HG03139 (cell line): ENCODE data around the gene IKZF3.
"Not testable (repeated sequence)": the region's sequence is repeated elsewhere in the genome, so short reads cannot be mapped to it uniquely, and the experiment has no call there.

Experiments
- ATAC-seq: cut with Tn5 transposase; IDR thresholded peaks from one replicate; pipeline ENCODE4 v1.9.1; 2021; ENCODE audit not compliant: unreplicated experiment

IKZF3 gene

DNA sequence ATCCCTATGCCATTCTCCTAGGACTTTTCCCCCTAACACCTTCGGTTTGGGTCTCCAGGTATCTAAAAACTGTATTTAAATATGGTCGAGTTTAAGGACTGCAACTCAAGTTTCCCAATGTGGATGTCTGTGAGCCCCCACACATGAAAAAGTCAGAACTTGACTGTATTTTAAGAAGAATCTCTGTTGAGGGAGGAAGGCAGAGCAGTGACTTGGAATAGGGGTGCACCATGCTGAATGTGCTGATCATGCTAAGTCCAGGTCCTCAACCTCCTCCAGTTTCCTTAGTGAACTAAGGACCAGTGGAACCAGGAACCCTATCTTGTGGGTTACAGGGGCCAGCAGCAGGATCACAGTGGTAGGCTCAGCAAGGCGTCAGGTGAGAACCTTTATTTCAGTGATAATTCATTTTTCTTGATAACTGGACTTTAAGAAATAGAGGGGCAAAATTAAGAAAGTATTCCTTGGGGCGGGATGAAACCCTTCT is 106.9 kb downstream of the IKZF3 start:
- no peak for ATAC-seq

DNA sequence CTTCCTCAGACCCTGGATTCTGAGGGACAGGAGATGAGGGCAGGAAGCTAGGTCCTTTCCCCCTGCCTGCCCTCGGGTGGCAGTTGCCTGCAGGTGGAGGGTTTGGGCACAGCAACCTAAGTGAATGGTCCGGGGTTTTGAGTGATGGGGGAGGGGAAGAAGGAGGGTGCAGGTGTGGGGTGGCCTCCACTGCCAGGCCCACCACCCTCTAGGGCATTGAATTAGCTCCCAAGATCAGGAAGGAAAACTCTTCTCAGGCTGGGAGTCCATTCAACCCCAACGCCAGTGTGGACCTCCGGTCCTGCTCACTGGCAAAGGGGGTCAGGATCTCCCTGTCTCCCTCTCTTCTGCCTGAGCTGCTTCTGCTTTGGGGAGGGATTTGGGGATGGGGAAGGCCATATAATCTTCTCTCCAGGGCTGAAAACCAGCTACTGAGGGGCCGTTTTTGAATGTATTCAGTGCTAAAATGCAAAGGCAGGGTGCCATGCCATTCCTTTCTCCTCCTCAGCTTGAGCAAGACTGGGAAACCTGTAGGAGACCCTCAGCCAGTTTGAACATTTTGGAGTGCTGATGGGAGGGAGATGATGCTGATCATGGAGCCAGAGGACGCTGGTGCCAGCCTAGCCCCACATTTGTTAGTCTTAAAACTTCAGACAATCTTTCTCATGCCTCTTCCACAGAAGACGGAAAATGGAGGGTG is 107.6 kb downstream of the IKZF3 start:
- ATAC-seq, result no peak

DNA sequence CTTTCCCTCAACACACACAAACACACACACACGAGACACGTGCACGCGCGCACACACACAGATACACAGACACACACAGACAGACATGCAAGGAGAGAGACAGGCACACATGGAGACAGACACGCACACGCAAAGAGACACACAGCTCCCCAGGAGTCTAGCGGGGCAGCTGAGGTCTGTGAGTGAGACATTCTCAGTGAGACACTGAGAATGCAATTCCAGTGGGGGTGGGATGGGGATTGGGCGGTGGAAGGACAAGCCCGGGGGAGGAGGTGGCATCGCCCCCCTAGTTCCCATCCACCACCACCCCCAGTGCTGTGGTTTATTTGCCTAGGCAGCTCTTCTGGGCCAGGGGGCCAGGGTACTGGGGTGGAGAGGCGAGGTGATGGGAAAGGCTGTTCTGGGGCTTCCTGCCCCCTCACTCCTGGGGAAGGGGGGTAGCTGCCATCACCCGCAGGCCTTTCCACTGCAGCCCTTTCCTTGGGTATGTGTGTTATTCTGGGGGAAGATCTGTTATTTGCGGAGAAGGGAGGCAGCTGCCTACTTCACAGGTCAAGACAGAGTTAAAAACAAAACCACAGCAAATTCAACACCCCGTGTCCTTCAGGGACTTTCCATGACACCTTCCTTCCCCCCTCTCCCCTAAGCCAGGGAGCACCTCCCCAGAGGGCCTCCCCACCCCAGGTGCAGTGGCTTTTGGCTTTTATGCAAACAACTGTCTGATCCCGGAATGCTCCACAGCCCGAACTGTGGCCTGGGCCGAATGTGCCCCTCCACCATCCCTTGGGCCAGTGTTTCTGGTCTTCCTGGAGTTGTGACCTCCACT is 108.3 kb downstream of the IKZF3 start:
- no peak for ATAC-seq

DNA sequence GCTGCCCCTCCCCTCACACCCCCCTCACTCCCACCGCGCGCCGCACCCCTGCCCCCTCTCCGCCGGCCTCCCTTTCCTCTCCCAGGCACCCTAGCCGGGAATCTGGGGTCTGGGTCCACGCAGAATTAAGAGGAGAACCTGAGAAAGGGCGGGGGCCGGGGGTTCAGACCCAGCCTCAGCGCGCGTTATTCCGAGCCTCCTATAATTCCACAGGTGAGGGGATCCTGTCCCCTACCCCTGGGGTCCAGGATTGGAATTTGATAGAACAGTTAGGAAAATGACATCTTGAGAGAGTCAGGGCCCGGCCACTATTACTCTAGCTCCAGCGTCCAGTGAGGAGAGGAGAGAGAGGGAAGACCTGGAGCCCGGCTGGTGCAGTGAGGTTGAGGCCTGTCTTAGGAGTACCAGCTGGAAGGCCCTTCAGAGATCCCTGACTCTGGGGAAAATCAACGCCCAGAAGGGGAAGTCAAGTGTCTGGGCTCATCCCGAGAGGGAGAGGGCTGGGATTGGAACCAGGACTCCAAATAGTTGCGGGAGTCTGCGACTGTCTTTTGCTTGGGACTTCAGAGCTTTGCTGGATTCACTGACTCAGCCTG is 109.1 kb downstream of the IKZF3 start:
- ATAC-seq, result no peak

DNA sequence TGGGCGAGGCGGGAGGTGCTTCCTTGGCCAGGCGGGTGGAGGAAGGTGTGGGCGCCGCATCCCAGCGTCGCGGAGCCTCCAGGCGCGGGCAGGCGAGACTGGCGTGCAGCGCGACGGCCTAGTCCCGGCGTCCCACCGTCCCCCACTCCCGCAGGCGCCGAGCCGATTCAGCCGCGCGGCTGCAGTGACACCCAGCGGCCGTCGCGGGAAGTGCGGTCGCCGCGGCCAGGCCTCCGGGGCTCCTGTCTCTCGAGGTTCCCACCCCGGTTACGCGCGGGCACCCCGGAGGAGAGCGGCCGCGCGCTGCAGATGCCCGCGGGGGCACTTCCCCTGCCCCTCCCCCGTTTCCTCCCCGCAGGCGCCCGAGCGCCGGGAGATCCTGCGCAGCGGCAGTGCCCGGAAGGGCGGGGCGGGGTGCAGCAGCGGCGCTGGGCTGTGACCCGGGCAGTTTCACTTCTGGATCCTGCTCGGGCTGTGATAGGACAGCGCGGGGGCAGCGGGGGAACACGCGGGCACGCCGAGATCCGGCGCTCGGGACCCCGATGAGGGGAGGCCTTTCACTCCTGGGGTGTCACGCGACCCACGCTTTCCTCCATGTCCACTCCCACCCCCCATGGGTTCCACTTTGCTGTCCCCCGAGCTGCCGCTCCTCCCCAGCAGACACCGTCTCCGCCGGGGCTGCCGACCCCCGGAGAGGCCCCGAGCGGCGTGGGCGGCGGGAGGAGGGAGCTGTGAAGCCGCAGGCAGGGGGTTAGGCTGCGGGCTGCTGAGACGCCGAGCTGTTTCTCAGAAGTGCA is 109.8 kb downstream of the IKZF3 start:
- peak; percentile 44 for ATAC-seq

DNA sequence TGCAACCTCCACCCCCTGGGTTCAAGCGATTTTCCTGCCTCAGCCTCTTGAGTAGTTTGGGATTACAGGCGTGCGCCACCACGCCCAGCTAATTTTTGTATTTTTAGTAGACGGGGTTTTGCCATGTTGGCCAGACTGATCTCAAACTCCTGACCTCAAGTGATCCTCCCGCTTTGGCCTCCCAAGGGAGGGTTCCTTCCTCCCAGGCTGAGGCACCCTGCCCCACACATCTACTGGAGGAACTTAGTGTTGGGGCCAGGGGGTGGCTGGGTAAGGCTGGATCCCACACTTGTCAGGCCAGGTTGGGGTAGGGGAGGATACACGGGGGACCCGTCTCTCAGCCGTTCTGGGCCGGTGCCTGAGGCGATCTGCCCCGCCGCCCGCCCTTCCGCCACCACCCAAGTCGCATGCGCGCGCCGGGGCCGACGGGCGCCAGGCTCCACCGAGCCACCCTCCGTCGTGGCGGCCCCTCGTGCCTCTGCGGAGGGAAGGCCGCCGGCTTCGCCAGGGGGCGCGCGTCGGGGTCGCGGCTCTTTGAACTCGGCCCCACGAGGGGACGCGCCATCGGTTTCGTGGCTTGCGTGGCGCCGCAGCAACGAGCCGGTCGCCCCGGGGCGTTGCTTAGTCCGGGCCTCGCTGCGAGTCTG is 110.5 kb downstream of the IKZF3 start:
- peak; percentile 3 for ATAC-seq

DNA sequence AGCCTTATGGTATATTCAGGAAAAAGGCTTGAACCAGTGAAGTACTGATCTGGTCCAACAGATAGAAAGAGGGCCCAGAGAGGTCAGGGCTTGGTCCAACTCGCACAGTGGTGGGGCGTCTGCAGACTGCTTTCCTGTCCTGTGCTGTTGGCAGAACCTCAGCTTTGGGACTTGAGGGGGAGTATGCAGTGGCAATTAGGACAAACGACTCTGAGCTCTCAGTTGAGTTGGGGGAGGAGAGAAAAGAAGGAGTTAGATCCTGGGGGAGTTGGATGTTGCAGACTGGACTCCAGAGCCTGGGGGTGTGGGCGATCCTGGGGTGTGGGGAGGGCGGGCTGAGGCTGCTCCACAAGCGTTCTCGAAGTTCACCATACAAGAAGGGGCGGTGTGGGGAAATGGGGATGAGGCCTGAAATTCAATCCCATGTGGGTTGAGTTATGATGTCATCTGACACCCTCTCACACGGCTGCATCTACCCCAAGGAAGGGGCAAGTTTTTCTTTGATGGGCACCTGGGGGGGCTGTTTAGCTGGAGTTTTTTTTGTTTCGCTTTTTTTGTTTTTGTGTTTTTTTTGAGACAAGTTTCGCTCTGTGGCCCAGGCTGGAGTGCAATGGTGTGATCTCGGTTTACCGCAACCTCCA is 111.8 kb downstream of the IKZF3 start:
- ATAC-seq, result no peak

DNA sequence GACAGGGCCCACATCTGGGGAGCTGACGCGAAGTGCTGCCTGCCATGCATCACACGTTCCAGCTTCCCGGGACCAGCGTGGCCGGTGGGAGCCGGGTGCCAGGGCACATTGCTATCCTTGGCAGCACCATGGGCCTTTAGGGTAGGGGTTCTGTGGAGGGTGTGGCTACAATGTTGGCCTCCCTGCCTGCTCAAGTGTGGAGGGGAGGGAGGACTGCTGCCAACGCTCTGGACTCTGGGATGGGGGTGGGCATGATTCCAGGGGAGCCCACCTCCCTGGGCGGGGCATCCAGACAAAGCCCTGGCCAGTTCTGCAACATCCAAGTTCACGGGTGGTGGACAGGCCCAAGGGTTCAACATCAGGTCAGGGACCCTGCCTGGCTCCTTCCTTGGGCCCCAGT is 112.5 kb downstream of the IKZF3 start:
- no peak for ATAC-seq

DNA sequence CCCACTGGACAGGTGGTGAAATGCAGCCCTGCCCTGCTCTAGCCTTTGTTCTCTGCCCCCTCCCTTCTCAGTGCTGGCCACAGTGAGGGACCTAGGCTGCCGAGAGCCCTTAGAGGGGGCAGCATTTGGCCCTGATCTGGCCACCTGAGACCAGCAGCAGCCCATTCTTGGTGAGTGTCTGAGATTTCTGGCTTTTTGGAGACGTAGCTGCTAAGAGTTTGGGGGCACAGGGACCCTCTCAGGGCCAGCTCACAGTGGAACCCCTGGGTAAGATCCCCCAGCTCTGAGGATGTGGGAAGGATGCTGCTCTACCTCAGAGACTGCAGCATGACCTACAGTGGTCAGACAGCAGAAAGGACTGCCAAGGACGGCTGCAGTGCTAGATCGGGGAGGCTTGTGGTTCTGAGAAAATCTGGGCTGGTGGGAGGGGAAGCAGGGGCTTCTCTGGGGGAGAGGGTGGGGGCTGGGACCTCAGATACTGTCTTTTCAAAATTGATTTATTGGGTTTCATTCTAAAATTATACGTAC is 113.0 kb downstream of the IKZF3 start:
- ATAC-seq, result no peak

DNA sequence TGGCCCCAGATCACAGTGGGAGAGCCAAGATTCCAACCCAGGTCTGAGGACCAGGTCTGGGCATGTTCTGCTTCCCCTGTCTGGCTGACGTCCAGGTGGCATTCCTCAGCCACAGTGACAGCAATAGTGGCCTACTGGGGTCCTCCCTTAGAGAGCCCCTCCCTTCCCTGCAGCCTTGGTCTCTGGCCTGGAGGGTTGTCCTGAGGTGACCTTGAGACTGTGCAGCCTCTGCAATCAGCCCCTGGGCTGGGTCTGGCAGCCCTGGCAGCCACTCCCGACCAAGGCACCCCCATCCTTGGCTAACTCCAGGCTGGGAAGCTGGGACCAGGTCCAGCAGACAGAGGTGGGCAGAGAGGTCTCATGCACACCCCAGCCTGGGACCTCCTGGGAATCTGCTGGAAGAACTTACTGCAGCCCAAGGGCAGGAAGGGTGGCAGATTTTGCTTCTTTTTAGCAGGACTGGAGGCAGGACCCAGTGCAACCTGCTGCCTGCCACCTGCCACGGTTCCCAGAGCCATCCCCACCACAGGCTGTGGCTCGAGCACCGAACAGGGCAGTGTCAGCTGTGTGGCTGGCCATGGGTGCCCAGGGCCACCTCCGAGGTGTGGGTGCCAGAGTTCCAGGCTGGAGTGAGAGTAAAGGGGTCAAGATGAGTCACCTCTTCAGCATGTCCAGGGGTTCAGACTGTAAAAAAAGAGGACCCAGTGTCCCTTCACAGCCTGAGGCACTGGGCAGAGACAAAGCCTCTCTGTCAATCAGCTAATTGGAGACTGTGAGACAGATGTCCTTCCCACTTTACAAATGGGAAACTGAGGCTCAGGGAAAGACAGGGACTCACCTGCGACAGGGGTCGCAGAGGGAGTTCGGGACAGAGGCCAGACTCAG is 113.7 kb downstream of the IKZF3 start:
- no peak for ATAC-seq

DNA sequence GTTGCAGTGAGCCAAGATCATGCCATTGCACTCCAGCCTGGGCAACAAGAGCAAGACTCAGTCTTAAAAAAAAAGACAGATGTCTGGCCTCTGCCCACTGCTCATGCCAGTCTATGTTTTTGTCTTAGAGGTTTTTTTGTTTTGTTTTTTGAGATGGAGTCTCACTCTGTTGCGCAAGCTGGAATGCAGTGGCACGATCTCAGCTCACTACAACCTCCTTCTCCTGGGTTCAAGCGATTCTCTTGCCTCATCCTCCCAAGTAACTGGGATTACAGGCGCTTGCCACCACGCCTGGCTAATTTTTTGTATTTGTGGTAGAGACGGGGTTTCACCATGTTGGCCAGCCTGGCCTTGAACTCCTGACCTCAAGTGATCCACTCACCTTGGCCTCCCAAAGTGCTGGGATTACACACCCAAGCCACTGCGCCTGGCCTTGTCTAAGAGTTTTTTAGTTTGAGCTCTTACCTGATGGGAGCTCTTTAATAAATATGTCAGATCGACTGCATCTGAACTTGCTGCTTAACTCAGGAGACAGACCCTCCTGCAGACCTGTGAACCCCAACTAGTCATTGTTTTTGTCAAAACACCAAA is 115.6 kb downstream of the IKZF3 start:
- ATAC-seq, result not testable (repeated sequence)

DNA sequence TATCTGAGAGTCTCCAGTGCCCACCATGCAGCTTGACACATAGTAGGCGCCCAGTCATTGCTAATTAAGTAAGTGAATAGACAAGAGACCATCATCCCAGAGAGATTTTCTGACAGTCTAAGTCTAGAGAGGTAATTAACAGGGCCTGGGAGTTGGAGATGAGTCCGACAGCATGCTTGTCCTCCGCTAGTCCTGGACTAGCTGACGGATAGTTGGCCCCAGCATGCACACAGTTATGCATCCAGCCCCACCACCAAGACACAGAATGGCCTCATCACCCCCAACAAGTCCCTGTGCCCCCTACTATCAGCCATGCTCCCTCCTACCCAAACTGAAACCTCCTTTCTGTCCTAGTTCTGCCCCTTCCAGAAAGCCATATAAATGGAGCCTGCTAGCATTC is 116.4 kb downstream of the IKZF3 start:
- no peak for ATAC-seq

DNA sequence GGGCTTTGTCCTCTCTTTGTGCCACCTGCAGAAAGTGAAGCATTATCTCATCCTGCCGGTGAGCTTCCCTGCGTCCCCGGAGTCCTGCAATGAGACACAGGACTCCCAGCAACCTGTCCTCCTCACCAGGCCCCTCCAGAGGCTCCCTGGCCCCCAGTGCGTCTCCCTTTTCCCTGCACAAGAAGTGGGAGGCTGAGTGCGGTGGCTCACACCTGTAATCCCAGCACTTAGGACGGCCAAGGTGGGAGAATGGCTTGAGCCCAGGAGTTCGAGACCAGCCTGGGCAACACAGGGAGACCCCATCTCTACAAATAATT is 118.0 kb downstream of the IKZF3 start:
- no peak for ATAC-seq

DNA sequence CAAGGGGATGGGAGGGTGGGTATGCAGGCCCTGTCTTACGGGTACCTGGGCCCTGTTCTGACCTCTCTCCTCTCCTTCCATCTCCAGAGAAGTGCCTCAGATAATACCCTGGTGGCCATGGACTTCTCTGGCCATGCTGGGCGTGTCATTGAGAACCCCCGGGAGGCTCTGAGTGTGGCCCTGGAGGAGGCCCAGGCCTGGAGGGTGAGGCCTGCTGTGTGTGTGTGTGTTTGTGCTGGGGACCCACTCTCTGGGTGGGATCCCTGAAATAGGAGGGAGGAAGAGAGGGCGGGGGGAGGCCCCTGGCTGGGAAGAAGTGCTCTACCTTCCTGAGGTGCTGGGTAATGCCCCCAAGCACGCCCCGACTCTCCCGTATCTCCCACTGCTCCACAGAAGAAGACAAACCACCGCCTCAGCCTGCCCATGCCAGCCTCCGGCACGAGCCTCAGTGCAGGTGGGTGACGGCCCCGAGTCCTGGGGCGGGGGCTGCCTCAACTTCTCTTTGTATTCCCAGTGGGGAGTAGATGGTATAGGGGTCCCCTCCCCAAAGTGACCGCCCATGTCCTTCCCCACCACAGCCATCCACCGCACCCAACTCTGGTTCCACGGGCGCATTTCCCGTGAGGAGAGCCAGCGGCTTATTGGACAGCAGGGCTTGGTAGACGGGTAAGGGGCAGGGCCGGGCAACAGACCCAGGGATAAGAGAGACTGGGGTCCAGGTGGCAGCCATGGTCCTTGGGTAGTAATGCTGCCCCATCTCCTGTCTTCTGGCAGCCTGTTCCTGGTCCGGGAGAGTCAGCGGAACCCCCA is 118.6 kb downstream of the IKZF3 start:
- ATAC-seq, result no peak

DNA sequence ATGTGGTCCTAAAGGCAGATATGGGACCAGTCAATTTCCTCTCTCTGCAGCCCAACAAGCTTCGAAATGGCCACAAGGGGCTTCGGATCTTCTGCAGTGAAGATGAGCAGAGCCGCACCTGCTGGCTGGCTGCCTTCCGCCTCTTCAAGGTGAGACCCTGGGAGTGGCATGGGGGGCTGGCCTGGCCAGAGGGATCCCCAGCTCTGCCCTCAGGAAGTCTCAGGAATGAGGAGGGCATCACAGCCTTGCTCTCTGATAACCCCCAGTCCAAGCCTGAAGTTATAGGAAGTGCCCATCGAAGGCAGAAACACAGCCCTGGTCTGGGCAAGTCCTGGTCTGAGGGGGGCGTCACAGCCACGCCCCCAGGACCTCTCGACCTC is 119.3 kb downstream of the IKZF3 start:
- no peak for ATAC-seq

DNA sequence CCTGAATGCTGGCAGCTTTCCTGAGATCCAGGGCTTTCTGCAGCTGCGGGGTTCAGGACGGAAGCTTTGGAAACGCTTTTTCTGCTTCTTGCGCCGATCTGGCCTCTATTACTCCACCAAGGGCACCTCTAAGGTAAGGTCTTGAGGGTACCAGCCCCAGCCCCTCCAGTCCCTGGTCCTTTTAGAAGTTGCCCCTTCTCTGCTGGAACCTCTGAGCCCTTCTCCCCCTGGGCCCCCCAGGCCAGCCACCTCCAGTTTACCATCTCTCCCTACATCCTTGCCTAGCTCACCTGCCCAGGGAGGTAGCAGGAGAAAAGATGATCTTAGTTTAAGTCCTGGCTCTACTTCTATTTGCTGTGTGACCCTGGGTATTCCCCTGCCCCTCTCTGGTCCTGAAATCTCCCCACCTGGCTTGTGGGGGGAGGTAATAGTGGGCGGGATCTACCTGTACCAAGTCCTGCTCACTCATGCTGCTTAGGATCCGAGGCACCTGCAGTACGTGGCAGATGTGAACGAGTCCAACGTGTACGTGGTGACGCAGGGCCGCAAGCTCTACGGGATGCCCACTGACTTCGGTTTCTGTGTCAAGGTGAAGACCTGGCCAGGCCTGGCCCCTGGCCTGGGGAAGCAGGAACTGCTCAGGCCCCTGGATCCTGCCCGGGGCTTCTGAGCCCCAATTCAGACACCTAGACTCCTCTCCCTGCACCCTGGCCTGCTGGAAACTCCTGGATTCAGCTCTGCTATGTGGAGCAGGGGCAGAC is 119.9 kb downstream of the IKZF3 start:
- no peak for ATAC-seq

DNA sequence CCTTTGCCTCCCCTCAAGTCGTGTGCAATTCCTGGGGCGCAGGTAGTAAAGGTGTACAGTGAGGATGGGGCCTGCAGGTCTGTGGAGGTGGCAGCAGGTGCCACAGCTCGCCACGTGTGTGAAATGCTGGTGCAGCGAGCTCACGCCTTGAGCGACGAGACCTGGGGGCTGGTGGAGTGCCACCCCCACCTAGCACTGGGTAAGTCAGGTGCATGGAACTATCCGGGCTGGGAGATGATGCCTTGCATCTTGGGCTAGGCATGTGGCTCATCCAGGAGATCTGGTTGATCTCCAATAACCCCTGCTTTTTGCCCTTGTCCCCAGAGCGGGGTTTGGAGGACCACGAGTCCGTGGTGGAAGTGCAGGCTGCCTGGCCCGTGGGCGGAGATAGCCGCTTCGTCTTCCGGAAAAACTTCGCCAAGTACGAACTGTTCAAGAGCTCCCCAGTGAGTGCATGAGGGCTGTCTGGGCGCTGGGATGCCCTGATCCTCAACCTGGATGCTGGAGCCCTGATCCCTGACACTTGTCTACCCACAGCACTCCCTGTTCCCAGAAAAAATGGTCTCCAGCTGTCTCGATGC is 121.2 kb downstream of the IKZF3 start:
- ATAC-seq, result no peak
